Measurements from ENCODE around the gene POM121L2. TPM values are rescaled to one million over a fixed set of nuclear protein-coding genes. Genes with fewer than 3 reads are reported as not detected.

The POM121L2 gene
- total and polyA plus RNA-seq, 10 of the 15 experiments (the other 5 are each of a cell fraction or from before 2014, with no cell fraction given) = 0.04 TPM; not detected in 9

DNA sequence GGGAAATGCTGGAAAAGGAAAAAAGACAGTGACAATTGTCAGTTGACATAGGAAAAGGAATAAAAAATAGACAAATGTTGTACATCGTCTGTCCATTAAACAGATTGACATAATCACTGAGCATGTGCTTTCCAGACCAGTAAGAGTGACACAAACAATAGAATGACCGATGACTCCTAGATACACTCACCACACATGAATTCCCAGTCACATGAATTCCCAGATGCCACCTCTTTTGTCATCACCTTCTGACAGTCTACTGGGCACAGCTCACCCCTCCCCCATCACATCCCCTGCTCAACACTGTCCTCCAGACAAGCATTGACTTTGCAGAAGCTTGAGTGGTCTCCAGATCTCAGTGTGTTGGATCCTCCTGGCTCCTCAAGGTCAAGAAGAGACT, 25.9 kb downstream of the POM121L2 start:
- no peak for FAIRE-seq
- H3K4me3 ChIP-seq = no peak overlapping the region
- H3K79me2 ChIP-seq (ENCODE audit: control insufficient read depth, insufficient read depth, low read length) = no peaks in the 10 kb centered on the region
- CTCF ChIA-PET = no interaction called here
- no peak for ATAC-seq
- in situ Hi-C loops (cut with MboI) = no loop called here
- H3K27ac ChIP-seq (ENCODE audit: control insufficient read depth, insufficient read depth) = no peak overlapping the region
- 85% methylated on average over 2 of the region's 2 CpGs for WGBS (ENCODE audit: insufficient coverage, insufficient replicate concordance, low lambda C conversion rate, missing lambda C conversion rate)
- H3K27me3 ChIP-seq (replicated peaks in 1 of 2; ENCODE audit: control insufficient read depth in 2 of 2, insufficient read depth in 2 of 2, low read length in 1 of 2) = no peaks in the 10 kb centered on the region
- DNase-seq (ENCODE audit: low read depth, low spot score) = no peak
- no peak overlapping the region for H3K4me2 ChIP-seq (ENCODE audit: control insufficient read depth, insufficient read depth)
- no TSS peak for BruUV-seq (replicated peaks)
- H3K36me3 ChIP-seq (ENCODE audit: control insufficient read depth in 2 of 2, insufficient read depth in 2 of 2, low read length in 1 of 2) = no peaks in the 10 kb centered on the region
- SMC1A ChIA-PET (ENCODE audit: uncharacterized antibody, unreplicated experiment) = no interaction called here
- POLR2A ChIA-PET = no interaction called here
- TF ChIP-seq TARDBP (IDR thresholded peaks at IDR 0.05; ENCODE audit: borderline replicate concordance) (no peak), HCFC1 (IDR thresholded peaks at IDR 0.05; ENCODE audit: low read length) (no peak), SUZ12 (IDR thresholded peaks at IDR 0.05; ENCODE audit: unreplicated experiment) (no peak), NFXL1 (IDR thresholded peaks at IDR 0.05; ENCODE audit: borderline replicate concordance) (no peak), KLF5 (IDR thresholded peaks at IDR 0.05; ENCODE audit: partially characterized antibody) (no peak), ZNF24 (IDR thresholded peaks at IDR 0.05) (no peak), ASH2L (IDR thresholded peaks at IDR 0.05; ENCODE audit: borderline replicate concordance, low read depth) (no peak), ZNF274 (IDR thresholded peaks at IDR 0.05; ENCODE audit: insufficient read depth, insufficient read length) (no peak), ZSCAN29 (IDR thresholded peaks at IDR 0.05) (no peak), RAD21 (IDR thresholded peaks at IDR 0.05; ENCODE audit: insufficient read depth, low read depth, low read length) (no peak)
- TF ChIP-seq, protein P1, sequence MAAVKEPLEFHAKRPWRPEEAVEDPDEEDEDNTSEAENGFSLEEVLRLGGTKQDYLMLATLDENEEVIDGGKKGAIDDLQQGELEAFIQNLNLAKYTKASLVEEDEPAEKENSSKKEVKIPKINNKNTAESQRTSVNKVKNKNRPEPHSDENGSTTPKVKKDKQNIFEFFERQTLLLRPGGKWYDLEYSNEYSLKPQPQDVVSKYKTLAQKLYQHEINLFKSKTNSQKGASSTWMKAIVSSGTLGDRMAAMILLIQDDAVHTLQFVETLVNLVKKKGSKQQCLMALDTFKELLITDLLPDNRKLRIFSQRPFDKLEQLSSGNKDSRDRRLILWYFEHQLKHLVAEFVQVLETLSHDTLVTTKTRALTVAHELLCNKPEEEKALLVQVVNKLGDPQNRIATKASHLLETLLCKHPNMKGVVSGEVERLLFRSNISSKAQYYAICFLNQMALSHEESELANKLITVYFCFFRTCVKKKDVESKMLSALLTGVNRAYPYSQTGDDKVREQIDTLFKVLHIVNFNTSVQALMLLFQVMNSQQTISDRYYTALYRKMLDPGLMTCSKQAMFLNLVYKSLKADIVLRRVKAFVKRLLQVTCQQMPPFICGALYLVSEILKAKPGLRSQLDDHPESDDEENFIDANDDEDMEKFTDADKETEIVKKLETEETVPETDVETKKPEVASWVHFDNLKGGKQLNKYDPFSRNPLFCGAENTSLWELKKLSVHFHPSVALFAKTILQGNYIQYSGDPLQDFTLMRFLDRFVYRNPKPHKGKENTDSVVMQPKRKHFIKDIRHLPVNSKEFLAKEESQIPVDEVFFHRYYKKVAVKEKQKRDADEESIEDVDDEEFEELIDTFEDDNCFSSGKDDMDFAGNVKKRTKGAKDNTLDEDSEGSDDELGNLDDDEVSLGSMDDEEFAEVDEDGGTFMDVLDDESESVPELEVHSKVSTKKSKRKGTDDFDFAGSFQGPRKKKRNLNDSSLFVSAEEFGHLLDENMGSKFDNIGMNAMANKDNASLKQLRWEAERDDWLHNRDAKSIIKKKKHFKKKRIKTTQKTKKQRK (IDR thresholded peaks at IDR 0.05; ENCODE audit: low read depth, low read length) = no peak
- TF ChIP-seq, protein P2, sequence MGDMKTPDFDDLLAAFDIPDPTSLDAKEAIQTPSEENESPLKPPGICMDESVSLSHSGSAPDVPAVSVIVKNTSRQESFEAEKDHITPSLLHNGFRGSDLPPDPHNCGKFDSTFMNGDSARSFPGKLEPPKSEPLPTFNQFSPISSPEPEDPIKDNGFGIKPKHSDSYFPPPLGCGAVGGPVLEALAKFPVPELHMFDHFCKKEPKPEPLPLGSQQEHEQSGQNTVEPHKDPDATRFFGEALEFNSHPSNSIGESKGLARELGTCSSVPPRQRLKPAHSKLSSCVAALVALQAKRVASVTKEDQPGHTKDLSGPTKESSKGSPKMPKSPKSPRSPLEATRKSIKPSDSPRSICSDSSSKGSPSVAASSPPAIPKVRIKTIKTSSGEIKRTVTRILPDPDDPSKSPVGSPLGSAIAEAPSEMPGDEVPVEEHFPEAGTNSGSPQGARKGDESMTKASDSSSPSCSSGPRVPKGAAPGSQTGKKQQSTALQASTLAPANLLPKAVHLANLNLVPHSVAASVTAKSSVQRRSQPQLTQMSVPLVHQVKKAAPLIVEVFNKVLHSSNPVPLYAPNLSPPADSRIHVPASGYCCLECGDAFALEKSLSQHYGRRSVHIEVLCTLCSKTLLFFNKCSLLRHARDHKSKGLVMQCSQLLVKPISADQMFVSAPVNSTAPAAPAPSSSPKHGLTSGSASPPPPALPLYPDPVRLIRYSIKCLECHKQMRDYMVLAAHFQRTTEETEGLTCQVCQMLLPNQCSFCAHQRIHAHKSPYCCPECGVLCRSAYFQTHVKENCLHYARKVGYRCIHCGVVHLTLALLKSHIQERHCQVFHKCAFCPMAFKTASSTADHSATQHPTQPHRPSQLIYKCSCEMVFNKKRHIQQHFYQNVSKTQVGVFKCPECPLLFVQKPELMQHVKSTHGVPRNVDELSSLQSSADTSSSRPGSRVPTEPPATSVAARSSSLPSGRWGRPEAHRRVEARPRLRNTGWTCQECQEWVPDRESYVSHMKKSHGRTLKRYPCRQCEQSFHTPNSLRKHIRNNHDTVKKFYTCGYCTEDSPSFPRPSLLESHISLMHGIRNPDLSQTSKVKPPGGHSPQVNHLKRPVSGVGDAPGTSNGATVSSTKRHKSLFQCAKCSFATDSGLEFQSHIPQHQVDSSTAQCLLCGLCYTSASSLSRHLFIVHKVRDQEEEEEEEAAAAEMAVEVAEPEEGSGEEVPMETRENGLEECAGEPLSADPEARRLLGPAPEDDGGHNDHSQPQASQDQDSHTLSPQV (IDR thresholded peaks at IDR 0.05) = no peak
- TF ChIP-seq, protein P3, sequence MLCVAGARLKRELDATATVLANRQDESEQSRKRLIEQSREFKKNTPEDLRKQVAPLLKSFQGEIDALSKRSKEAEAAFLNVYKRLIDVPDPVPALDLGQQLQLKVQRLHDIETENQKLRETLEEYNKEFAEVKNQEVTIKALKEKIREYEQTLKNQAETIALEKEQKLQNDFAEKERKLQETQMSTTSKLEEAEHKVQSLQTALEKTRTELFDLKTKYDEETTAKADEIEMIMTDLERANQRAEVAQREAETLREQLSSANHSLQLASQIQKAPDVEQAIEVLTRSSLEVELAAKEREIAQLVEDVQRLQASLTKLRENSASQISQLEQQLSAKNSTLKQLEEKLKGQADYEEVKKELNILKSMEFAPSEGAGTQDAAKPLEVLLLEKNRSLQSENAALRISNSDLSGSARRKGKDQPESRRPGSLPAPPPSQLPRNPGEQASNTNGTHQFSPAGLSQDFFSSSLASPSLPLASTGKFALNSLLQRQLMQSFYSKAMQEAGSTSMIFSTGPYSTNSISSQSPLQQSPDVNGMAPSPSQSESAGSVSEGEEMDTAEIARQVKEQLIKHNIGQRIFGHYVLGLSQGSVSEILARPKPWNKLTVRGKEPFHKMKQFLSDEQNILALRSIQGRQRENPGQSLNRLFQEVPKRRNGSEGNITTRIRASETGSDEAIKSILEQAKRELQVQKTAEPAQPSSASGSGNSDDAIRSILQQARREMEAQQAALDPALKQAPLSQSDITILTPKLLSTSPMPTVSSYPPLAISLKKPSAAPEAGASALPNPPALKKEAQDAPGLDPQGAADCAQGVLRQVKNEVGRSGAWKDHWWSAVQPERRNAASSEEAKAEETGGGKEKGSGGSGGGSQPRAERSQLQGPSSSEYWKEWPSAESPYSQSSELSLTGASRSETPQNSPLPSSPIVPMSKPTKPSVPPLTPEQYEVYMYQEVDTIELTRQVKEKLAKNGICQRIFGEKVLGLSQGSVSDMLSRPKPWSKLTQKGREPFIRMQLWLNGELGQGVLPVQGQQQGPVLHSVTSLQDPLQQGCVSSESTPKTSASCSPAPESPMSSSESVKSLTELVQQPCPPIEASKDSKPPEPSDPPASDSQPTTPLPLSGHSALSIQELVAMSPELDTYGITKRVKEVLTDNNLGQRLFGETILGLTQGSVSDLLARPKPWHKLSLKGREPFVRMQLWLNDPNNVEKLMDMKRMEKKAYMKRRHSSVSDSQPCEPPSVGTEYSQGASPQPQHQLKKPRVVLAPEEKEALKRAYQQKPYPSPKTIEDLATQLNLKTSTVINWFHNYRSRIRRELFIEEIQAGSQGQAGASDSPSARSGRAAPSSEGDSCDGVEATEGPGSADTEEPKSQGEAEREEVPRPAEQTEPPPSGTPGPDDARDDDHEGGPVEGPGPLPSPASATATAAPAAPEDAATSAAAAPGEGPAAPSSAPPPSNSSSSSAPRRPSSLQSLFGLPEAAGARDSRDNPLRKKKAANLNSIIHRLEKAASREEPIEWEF (IDR thresholded peaks at IDR 0.05; ENCODE audit: insufficient replicate concordance, low read depth, low read length) = no peak
- intact Hi-C loops (cut with micrococcal nuclease; ENCODE audit: unreplicated experiment) = no loop called here
- RAD21 ChIA-PET (ENCODE audit: unreplicated experiment) = no interaction called here
- no peak overlapping the region for H2AFZ ChIP-seq (ENCODE audit: control insufficient read depth, low read depth, low read length)
- H3K9me3 ChIP-seq (replicated peaks; ENCODE audit: control insufficient read depth, insufficient read depth, low read length) = peaks cover 9% of the 10 kb centered on the region; the same call in 2 of the 3 replicates
- H3K4me1 ChIP-seq (ENCODE audit: control insufficient read depth, insufficient read depth, low read length) = no peaks in the 10 kb centered on the region; the same call in 1 of the 2 replicates
- H3K9ac ChIP-seq (ENCODE audit: control insufficient read depth, insufficient read depth, low read length) = no peak overlapping the region
- no peaks in the 10 kb centered on the region for H4K20me1 ChIP-seq (ENCODE audit: control insufficient read depth, insufficient read depth)

Data from GM12878 (cell line).